ENCODE data around the gene AFF2. TPM values are rescaled to one million over a fixed set of nuclear protein-coding genes. Genes with fewer than 3 reads are reported as not detected.
A peak's percentile ranks its signal among the peaks of the same experiment; 100 is the strongest.

Gene AFF2
- polyA plus RNA-seq, 6 donors from 2014 or later, result 0.23 to 0.82 (median 0.32) TPM; not detected in 2

GRCh38 chrX:148507418-148507817 is 7.0 kb downstream of the AFF2 start:
- Mint-ChIP-seq H3K4me3 (no peak overlapping the region), H3K4me1 (no peaks in the 10 kb centered on the region), H3K9me3 (no peaks in the 10 kb centered on the region), H3K36me3 (no peaks in the 10 kb centered on the region), H3K27me3 (peaks cover 0 to 22% (median 8%) of the 10 kb centered on the region in 3 donors), H3K27ac (no peak overlapping the region)
- ATAC-seq (ENCODE audit: low read depth in 2 of 2) (no peak), DNase-seq (no peak)

GRCh38 chrX:148512453-148512852 is 12.0 kb downstream of the AFF2 start:
- peaks cover 0 to 14% (median 0%) of the 10 kb centered on the region in 3 donors for H3K27me3 Mint-ChIP-seq
- no peak for ATAC-seq (ENCODE audit: low read depth in 2 of 2)
- no peaks in the 10 kb centered on the region for H3K4me1 Mint-ChIP-seq
- DNase-seq, result no peak
- no peak overlapping the region for H3K27ac Mint-ChIP-seq
- no peak overlapping the region for H3K4me3 Mint-ChIP-seq
- H3K9me3 Mint-ChIP-seq, result no peaks in the 10 kb centered on the region
- H3K36me3 Mint-ChIP-seq, result no peaks in the 10 kb centered on the region

DNA sequence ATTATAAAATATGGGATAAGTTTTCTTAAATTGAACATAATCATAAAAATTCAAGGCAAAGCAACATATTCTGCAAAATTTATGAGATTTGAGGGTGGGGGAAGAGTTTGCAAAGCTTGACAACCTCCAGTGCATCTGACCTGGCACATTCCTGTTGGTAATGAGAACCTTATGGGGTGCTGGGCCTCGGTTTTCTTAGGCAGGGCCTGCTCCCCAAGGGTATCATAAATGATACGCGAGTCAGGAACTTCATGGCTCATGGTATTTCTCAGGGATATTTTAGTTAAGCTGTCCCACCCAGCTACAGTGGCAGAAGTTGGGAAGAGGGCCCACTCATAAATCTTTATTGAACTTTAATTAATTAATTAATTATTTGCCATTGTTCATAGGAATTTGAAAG is 13.2 kb downstream of the AFF2 start:
- Mint-ChIP-seq H3K4me3 (no peak overlapping the region), H3K27ac (no peak overlapping the region), H3K27me3 (peaks cover 0 to 13% (median 0%) of the 10 kb centered on the region in 3 donors), H3K4me1 (no peaks in the 10 kb centered on the region), H3K36me3 (no peaks in the 10 kb centered on the region), H3K9me3 (no peaks in the 10 kb centered on the region)
- no peak for ATAC-seq (ENCODE audit: low read depth in 2 of 2)
- DNase-seq, result no peak

DNA sequence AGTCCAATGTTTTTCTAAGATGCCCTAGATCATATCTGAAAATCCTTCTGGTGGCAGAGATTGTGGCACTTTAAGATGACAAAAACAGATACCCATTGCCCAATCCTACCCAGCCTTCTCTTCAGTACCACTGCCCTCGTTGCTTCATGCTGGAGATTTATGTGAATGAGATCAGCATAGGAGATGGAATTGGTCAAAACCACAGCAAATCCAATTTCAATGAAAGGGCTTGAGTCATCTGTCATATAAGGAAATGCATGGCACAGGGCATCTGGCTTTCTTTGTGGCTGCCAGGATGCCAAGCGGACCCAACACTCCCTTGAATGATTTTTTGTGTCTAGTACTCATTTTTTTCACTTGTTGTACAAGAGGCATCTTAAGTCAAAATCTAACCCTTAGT is 16.8 kb downstream of the AFF2 start:
- no peak for ATAC-seq (ENCODE audit: low read depth in 2 of 2)
- H3K4me3 Mint-ChIP-seq, result no peak overlapping the region
- H3K36me3 Mint-ChIP-seq, result no peaks in the 10 kb centered on the region
- H3K4me1 Mint-ChIP-seq, result peaks cover 0 to 5% (median 4%) of the 10 kb centered on the region in 3 donors
- no peak for DNase-seq
- no peak overlapping the region for H3K27ac Mint-ChIP-seq
- no peaks in the 10 kb centered on the region for H3K9me3 Mint-ChIP-seq
- no peaks in the 10 kb centered on the region for H3K27me3 Mint-ChIP-seq

GRCh38 chrX:148522006-148522405 is 21.6 kb downstream of the AFF2 start:
- Mint-ChIP-seq H3K36me3 (no peaks in the 10 kb centered on the region), H3K27me3 (no peaks in the 10 kb centered on the region), H3K4me1 (peaks cover 0 to 6% (median 4%) of the 10 kb centered on the region in 3 donors), H3K27ac (no peak overlapping the region), H3K9me3 (no peaks in the 10 kb centered on the region), H3K4me3 (no peak overlapping the region)
- ATAC-seq (ENCODE audit: low read depth in 2 of 2) (no peak), DNase-seq (no peak)

DNA sequence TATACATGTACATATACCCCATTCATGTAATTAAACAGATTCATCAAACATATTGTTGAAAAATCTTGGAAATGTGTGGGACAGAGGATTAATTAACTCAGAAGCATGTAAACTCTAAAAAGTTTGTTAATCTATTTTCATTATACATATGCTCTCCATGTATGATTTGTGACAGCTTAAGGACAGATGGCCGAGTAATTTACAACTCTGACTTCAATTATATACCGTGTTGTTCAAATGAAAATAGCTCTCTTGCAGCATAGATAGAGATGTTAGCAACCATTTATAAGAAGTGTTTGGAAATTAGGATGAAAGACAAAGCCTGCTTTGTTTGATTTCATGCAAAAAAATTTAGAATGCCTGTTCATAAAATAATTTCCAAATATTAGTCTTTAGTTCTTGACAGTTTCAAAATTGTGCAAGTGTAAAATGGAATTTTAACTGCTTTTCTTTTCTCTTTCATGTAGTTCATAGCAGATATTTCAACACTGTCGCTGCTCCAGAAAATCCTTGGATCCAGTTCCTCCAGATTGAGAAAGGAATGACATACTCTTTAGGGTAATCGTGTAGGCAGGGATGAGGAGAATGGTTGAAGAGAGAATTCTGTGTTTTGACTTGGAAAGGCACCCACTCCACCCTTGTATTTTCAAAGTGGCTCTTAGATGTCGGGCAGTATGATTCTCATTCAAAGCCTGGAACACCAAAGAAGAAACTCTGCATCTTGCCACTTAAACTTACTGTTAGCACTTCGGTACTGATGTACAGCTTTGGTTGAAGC is 23.1 kb downstream of the AFF2 start:
- DNase-seq, result no peak
- H3K27ac Mint-ChIP-seq, result peak overlapping the region in 1 of 6 donors; percentile 58
- H3K4me1 Mint-ChIP-seq, result peaks cover 0 to 6% (median 4%) of the 10 kb centered on the region in 3 donors
- H3K36me3 Mint-ChIP-seq, result no peaks in the 10 kb centered on the region
- no peak overlapping the region for H3K4me3 Mint-ChIP-seq
- H3K9me3 Mint-ChIP-seq, result no peaks in the 10 kb centered on the region
- no peak for ATAC-seq (ENCODE audit: low read depth in 2 of 2)
- no peaks in the 10 kb centered on the region for H3K27me3 Mint-ChIP-seq

- Mint-ChIP-seq H3K4me3 (no peak overlapping the region), H3K27me3 (no peaks in the 10 kb centered on the region), H3K27ac (peak overlapping the region in 1 of 6 donors; percentile 2), H3K4me1 (peaks cover 0 to 5% (median 4%) of the 10 kb centered on the region in 3 donors), H3K36me3 (no peaks in the 10 kb centered on the region), H3K9me3 (no peaks in the 10 kb centered on the region)
- no peak for ATAC-seq (ENCODE audit: low read depth in 2 of 2)
- DNase-seq, result peak; percentile 1
These were observed 30.2 kb downstream of the AFF2 start for GRCh38 chrX:148530464-148531077.

GRCh38 chrX:148534291-148534690 is 33.9 kb downstream of the AFF2 start:
- Mint-ChIP-seq H3K27ac (peak overlapping the region in 2 of 6 donors; percentile 28 to 41), H3K4me1 (peaks cover 0 to 5% (median 4%) of the 10 kb centered on the region in 3 donors), H3K36me3 (no peaks in the 10 kb centered on the region), H3K27me3 (no peaks in the 10 kb centered on the region), H3K9me3 (no peaks in the 10 kb centered on the region), H3K4me3 (no peak overlapping the region)
- ATAC-seq (ENCODE audit: low read depth in 2 of 2) (no peak), DNase-seq (no peak)

DNA sequence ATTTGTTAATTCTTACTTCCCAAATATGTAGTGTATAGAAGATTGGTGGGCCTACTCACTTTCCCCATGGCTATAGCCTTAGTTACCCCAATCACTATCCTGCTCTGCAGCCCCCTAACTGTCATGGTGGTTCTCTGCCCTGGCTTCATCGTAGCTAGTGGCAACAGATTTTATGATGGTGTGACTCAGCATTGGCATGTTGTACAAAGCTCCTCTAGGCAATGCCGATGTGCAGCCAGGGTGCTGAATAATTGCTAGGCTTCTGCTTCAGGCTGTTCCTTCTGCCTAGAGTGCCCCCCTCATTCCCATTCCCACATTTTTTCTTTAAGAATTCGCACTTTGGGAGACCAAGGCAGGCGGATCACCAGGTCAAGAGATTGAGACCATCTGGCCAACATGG is 35.2 kb downstream of the AFF2 start:
- Mint-ChIP-seq H3K36me3 (no peaks in the 10 kb centered on the region), H3K4me1 (peaks cover 0 to under 1% (median 0%) of the 10 kb centered on the region in 3 donors), H3K9me3 (no peaks in the 10 kb centered on the region), H3K27ac (no peak overlapping the region), H3K4me3 (no peak overlapping the region), H3K27me3 (no peaks in the 10 kb centered on the region)
- no peak for ATAC-seq (ENCODE audit: low read depth in 2 of 2)
- no peak for DNase-seq

DNA sequence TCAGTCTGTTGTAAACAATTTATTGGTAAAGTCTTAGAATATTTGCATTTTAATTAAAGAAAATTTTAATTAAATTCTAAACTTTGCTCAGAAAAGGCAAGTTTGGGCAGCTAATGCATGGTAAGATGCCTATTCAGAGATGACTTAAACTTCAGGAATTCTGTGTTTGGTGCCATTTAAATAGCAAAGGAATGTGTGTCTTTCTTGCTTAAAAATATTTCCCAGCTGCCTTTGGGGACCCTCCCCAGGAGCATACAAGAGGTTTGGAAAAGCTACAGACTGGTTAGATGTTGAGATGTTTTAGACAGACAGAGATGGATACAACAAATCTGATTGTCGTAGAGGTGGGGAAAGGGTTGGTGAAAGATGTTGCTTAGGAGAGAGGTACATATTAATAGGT is 36.5 kb downstream of the AFF2 start:
- Mint-ChIP-seq H3K27ac (no peak overlapping the region), H3K4me1 (peaks cover 7 to 9% (median 8%) of the 10 kb centered on the region in 3 donors), H3K27me3 (no peaks in the 10 kb centered on the region), H3K4me3 (no peak overlapping the region), H3K9me3 (no peaks in the 10 kb centered on the region), H3K36me3 (no peaks in the 10 kb centered on the region)
- ATAC-seq (ENCODE audit: low read depth in 2 of 2) (no peak), DNase-seq (no peak)

DNA sequence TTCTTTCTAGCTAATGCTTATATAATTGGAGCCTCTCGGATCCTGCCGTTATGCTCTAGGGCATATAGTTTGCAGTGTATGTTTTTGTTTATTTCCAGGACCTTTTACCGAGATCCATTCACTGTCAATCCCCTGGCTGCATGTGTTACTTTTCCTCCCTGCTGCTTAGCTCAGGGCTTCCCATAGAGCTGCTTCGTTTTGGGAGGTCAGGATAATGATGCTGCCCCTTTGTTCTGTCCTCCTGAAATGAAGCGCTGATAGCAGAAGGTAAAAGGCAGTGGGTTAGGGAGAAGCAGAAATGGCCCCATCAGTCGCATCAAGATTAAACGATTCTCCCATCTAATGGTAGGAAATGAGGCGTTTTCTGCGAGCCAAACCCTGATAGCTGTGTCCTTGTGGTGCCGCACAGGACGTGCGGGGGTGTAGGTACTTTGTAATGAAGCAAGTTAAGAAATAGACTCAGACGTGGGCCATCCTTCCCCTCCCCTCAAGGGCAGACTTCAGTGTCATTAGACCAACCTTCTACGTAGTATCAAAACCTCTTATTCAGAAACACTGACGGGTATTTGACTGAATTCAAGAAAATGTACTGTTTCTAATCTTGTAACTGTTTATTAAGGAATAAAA is 37.3 kb downstream of the AFF2 start:
- Mint-ChIP-seq H3K4me3 (no peak overlapping the region), H3K27me3 (no peaks in the 10 kb centered on the region), H3K9me3 (no peaks in the 10 kb centered on the region), H3K4me1 (peaks cover 12 to 16% (median 14%) of the 10 kb centered on the region in 3 donors), H3K27ac (no peak overlapping the region), H3K36me3 (no peaks in the 10 kb centered on the region)
- no peak for DNase-seq
- ATAC-seq (ENCODE audit: low read depth in 2 of 2), result no peak

- H3K9me3 Mint-ChIP-seq, result no peaks in the 10 kb centered on the region
These were observed 38.2 kb downstream of the AFF2 start for GRCh38 chrX:148538582-148538981.

DNA sequence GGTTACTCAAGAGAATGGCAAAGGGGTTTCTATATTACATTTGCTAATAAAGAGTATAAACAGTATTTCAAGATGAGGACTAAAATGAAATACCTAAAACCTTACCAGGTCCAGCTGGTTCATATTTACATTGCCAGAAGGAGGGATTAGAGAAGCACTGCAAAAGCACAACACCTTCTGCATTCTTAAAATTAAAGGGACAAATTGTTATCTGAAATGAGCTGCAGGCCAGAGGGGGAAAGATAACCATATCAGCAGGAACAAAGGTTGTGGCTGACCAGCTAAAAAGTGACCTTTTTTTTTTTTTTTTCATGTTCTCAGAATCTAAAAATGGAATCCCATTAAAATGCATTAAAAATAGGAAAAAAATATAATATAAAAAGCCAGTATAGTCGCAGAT is 39.7 kb downstream of the AFF2 start:
- no peaks in the 10 kb centered on the region for H3K9me3 Mint-ChIP-seq

More at GRCh38 chrX:148538582-148538981, 38.2 kb downstream of the AFF2 start:
- H3K36me3 Mint-ChIP-seq, result no peaks in the 10 kb centered on the region
- H3K27me3 Mint-ChIP-seq, result no peaks in the 10 kb centered on the region
- H3K27ac Mint-ChIP-seq, result no peak overlapping the region
- H3K4me3 Mint-ChIP-seq, result no peak overlapping the region
- peaks cover 17 to 25% (median 19%) of the 10 kb centered on the region in 3 donors for H3K4me1 Mint-ChIP-seq
- DNase-seq, result no peak
- ATAC-seq (ENCODE audit: low read depth in 2 of 2), result no peak

More for the DNA sequence above, 39.7 kb downstream of the AFF2 start:
- ATAC-seq (ENCODE audit: low read depth in 2 of 2) (no peak), DNase-seq (no peak)
- H3K27me3 Mint-ChIP-seq, result no peaks in the 10 kb centered on the region
- no peak overlapping the region for H3K4me3 Mint-ChIP-seq
- H3K36me3 Mint-ChIP-seq, result no peaks in the 10 kb centered on the region
- peaks cover 25 to 36% (median 26%) of the 10 kb centered on the region in 3 donors for H3K4me1 Mint-ChIP-seq
- H3K27ac Mint-ChIP-seq, result no peak overlapping the region

All from naive B cell (primary cell).